BLaER1 treated with 17β-estradiol and CSF1 and Interleukin-3, amounts not matched to agents 10 nM and 100 nM (cell line): ENCODE measurements around the gene AFF3.
"Not testable (repeated sequence)": the region's sequence is repeated elsewhere in the genome, so short reads cannot be mapped to it uniquely, and the experiment has no call there.

Source experiments
- H3K27ac ChIP-seq, 11 experiments: shearing (Covaris generic); formaldehyde crosslinking; 2 replicates each; pipeline ENCODE4 v1.8.1; 2022
- H3K27me3 ChIP-seq, 11 experiments: shearing (Covaris generic); formaldehyde crosslinking; 2 replicates each; pipeline ENCODE4 v1.8.1; 2022
- H3K36me3 ChIP-seq, 11 experiments: shearing (Covaris generic); formaldehyde crosslinking; 2 replicates each; pipeline ENCODE4 v1.8.1; 2022
- H3K4me1 ChIP-seq, 10 experiments: shearing (Covaris generic); formaldehyde crosslinking; 2 replicates each; pipeline ENCODE4 v1.8.1; 2022
- H3K4me2 ChIP-seq, 11 experiments: shearing (Covaris generic); formaldehyde crosslinking; 2 replicates each; pipeline ENCODE4 v1.8.1; 2022
- H3K4me3 ChIP-seq, 10 experiments: shearing (Covaris generic); formaldehyde crosslinking; 2 replicates each; pipeline ENCODE4 v1.8.1; 2022
- H3K9ac ChIP-seq, 11 experiments: shearing (Covaris generic); formaldehyde crosslinking; 2 replicates each; pipeline ENCODE4 v1.8.1; 2022
- H3K9me3 ChIP-seq, 11 experiments: shearing (Covaris generic); formaldehyde crosslinking; replicated peaks in 1 of 11; 2 replicates each; pipeline ENCODE4 v1.8.1; 2022
- H4K20me1 ChIP-seq, 11 experiments: shearing (Covaris generic); formaldehyde crosslinking; 2 replicates each; pipeline ENCODE4 v1.8.1; 2022
- Cebpa-rat ChIP-seq, 11 experiments: shearing (Covaris generic); IDR thresholded peaks; 2 replicates each; pipeline ENCODE4 v1.8.1; 2022

The AFF3 gene

DNA sequence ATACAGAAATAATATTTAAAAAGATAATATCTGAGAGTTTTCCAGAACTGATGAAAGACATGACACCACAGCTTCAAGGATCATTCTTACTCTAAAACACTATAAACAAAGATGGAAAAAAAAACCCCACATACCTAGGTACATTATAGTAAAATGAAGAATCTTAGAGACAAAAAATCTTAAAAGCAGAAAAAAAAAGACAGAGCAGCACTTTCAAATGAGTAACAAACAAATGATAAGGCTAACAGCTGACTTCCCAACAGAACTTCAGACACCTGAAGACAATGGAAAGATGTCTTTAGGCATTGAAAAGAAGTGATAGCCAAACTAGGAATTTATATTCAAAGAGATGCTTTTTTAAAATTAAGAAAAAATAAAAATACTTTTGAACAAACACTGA, 21.2 kb upstream of the AFF3 start:
- Histone ChIP-seq H3K4me3 (no peak overlapping the region), H3K27ac (no peak overlapping the region), H3K9ac (no peak overlapping the region), H3K27me3 (no peaks in the 10 kb centered on the region), H3K4me2 (no peak overlapping the region), H3K36me3 (no peaks in the 10 kb centered on the region), H4K20me1 (no peaks in the 10 kb centered on the region), H3K9me3 (peaks cover 12 to 27% (median 19%) of the 10 kb centered on the region in 11 experiments; a peak in 19 of 22 replicates), H3K4me1 (peaks cover 0 to 5% (median 0%) of the 10 kb centered on the region in 10 experiments; a peak in 1 of 20 replicates)
- TF ChIP-seq Cebpa-rat (IDR thresholded peaks at IDR 0.05): no peak

- Histone ChIP-seq H3K4me2 (no peak overlapping the region), H3K4me1 (peaks cover 0 to 5% (median 0%) of the 10 kb centered on the region in 10 experiments; a peak in 1 of 20 replicates), H3K36me3 (no peaks in the 10 kb centered on the region), H3K9me3 (peaks cover 20 to 42% (median 27%) of the 10 kb centered on the region in 11 experiments), H3K4me3 (no peak overlapping the region), H3K27ac (no peak overlapping the region), H4K20me1 (no peaks in the 10 kb centered on the region), H3K27me3 (no peaks in the 10 kb centered on the region), H3K9ac (no peak overlapping the region)
- no peak for TF ChIP-seq Cebpa-rat (IDR thresholded peaks at IDR 0.05)
Measured at GRCh38 chr2:100161945-100162620, 19.7 kb upstream of the AFF3 start.

DNA sequence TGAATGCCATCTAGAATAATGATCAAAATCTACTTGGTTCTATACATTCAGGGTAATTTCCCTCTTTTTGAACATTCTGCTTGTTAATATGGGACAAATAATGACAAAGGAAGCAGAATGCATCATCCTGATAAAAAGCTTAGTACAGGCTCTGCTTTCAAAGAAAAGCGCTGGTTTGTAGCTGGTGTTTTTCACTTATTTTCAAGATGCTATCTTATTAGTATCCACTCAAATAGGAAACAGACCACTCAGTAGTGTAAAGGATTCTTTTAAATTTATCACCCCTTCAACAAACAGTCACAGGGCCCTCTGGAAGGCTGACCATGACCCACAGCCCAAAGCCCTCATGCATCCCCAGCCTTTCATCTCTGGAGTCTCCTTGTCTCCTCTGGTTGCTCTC, 18.0 kb upstream of the AFF3 start:
- TF ChIP-seq Cebpa-rat (IDR thresholded peaks at IDR 0.05): no peak
- Histone ChIP-seq H3K9me3 (peaks cover 24 to 46% (median 32%) of the 10 kb centered on the region in 11 experiments), H3K4me2 (no peak overlapping the region), H3K36me3 (no peaks in the 10 kb centered on the region), H3K9ac (no peak overlapping the region), H3K4me1 (no peaks in the 10 kb centered on the region), H3K4me3 (no peak overlapping the region), H3K27me3 (no peaks in the 10 kb centered on the region), H3K27ac (no peak overlapping the region), H4K20me1 (no peaks in the 10 kb centered on the region)

- not testable (repeated sequence) for H4K20me1 ChIP-seq, H3K4me2 ChIP-seq, H3K4me3 ChIP-seq, H3K36me3 ChIP-seq, H3K27me3 ChIP-seq, H3K9ac ChIP-seq, H3K27ac ChIP-seq
- peaks cover 0 to 19% (median 9%) of the 10 kb centered on the region in 10 experiments; a peak in 13 of 20 replicates for H3K4me1 ChIP-seq
- peaks cover 1 to 12% (median 7%) of the 10 kb centered on the region in 11 experiments; a peak in 21 of 22 replicates for H3K9me3 ChIP-seq
Measured at GRCh38 chr2:100151832-100152231, 9.4 kb upstream of the AFF3 start.

GRCh38 chr2:100151310-100151709, 8.9 kb upstream of the AFF3 start:
- H3K4me3 ChIP-seq: no peak overlapping the region
- H3K36me3 ChIP-seq: no peaks in the 10 kb centered on the region
- TF ChIP-seq Cebpa-rat (IDR thresholded peaks at IDR 0.05): no peak
- peaks cover 0 to 10% (median 5%) of the 10 kb centered on the region in 11 experiments; a peak in 11 of 22 replicates for H3K9me3 ChIP-seq
- peaks cover 0 to 20% (median 14%) of the 10 kb centered on the region in 10 experiments; a peak in 15 of 20 replicates for H3K4me1 ChIP-seq
- no peaks in the 10 kb centered on the region for H3K27me3 ChIP-seq
- no peaks in the 10 kb centered on the region for H4K20me1 ChIP-seq
- H3K9ac ChIP-seq: no peak overlapping the region
- H3K27ac ChIP-seq: no peak overlapping the region
- no peak overlapping the region for H3K4me2 ChIP-seq

DNA sequence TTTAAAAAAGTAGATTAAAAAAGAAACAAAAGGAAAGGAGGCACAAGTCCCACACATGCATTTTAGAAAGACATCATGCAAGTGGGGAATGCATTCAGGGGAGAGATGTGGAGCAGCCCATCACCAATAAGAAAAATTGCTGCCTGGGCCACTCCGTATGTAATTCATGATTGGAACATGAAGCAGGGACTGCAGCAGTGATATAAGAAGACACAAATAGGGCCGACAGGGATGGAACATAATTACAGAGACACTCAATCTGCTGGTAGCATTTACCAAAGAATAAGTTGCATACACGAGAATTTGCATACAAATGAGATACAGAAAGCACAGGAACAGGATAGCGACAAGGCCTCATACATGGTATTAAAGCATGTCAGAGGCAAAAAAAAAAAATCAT, 6.5 kb upstream of the AFF3 start:
- no peak overlapping the region for H3K9ac ChIP-seq
- no peak overlapping the region for H3K27ac ChIP-seq
- H3K4me1 ChIP-seq: peaks cover 16 to 41% (median 38%) of the 10 kb centered on the region in 10 experiments

DNA sequence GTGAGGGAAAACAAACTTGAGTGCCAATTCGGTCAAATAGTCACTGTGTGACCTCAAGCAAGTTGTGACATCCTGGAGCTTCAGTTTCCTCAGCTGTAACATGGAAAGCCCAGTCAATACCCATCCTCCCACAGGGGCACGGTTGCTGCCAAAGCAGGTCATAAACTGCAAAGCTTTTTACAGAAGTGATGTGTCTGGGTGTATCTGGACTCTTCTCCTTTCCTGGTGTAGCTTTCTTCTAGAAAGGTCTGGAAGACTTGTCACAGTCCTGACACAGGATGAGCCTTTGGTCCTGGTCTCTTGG, 4.2 kb upstream of the AFF3 start:
- Histone ChIP-seq H4K20me1 (no peaks in the 10 kb centered on the region), H3K27me3 (no peaks in the 10 kb centered on the region), H3K4me1 (peaks cover 39 to 61% (median 58%) of the 10 kb centered on the region in 10 experiments), H3K4me3 (no peak overlapping the region), H3K9ac (no peak overlapping the region), H3K27ac (no peak overlapping the region), H3K9me3 (peaks cover 0 to 19% (median 5%) of the 10 kb centered on the region in 11 experiments; a peak in 12 of 22 replicates), H3K36me3 (no peaks in the 10 kb centered on the region), H3K4me2 (peak overlapping the region in 8 of 11 experiments; percentile 2 to 89 (median 80); a peak in 9 of 22 replicates)
- TF ChIP-seq Cebpa-rat (IDR thresholded peaks at IDR 0.05): no peak

More for the DNA sequence above, 6.5 kb upstream of the AFF3 start:
- Histone ChIP-seq H3K27me3 (no peaks in the 10 kb centered on the region), H3K4me2 (no peak overlapping the region), H3K9me3 (peaks cover 0 to 10% (median 5%) of the 10 kb centered on the region in 11 experiments; a peak in 11 of 22 replicates), H3K36me3 (no peaks in the 10 kb centered on the region), H4K20me1 (no peaks in the 10 kb centered on the region), H3K4me3 (no peak overlapping the region)
- no peak for TF ChIP-seq Cebpa-rat (IDR thresholded peaks at IDR 0.05)

DNA sequence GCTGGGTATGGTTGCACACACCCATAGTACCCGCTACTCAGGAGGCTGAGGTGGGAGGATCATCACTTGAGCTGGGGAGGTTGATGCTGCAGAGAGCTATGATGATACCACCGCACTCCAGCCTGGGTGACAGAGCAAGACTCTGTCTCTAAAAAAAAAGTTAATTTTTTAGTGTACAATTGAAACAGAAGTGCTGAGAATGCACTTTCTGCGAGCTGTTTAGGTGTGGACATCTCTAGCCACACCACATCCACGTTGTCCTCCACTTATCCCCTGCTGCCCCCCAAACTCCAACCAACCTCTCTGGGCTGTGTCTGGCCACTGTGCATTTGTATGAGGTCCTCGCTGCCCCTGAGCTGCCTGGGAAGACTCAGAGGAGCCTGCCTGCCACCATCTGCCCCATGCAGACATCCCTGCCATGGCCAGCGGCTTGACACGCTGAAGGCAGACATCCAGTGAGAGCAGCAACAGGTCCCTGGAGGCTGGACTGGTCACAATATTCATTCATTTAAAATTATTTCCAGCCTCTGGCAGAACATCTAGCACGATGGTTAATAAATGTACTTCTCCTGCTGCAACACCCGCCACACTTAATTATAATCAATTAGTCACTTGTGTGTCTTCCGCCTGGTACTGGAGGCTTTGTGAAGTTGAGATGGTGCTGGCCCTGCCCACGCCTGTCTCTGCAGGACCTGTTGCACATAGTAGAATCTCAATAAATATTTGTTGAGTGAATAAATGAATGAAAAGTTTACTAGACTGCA, 3.7 kb upstream of the AFF3 start:
- Histone ChIP-seq H3K4me3 (no peak overlapping the region), H3K9ac (no peak overlapping the region), H3K9me3 (peaks cover 0 to 15% (median 4%) of the 10 kb centered on the region in 11 experiments; a peak in 8 of 22 replicates), H3K36me3 (no peaks in the 10 kb centered on the region), H4K20me1 (no peaks in the 10 kb centered on the region), H3K27me3 (no peaks in the 10 kb centered on the region), H3K27ac (no peak overlapping the region), H3K4me2 (peak overlapping the region in 6 of 11 experiments; percentile 20 to 89 (median 82); a peak in 11 of 22 replicates), H3K4me1 (peaks cover 43 to 67% (median 63%) of the 10 kb centered on the region in 10 experiments)
- no peak for TF ChIP-seq Cebpa-rat (IDR thresholded peaks at IDR 0.05)

DNA sequence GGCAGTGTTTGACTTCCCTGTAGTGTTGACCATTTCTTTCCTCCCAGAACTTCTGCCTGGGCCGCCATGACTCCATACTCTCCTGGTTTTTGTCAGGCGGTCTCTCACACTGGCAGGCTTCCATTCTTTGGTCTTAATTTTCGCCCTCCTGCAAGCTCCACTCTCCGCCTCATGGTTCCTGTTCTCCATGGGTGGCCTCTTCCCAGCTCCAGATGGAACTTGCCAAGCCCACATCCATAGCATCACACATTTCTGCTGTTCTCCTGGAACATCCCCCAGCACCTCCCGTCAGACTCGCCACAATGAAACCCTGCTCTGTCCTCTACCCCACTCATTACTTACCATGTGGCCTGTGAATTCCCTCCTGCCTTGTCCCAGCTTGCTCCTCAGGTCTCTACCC, 896 bp upstream of the AFF3 start:
- peak overlapping the region in 7 of 10 experiments; percentile 9 to 76 (median 69); a peak in 8 of 20 replicates for H3K4me3 ChIP-seq
- H3K36me3 ChIP-seq: no peaks in the 10 kb centered on the region
- H3K4me1 ChIP-seq: peaks cover 71 to 89% (median 84%) of the 10 kb centered on the region in 10 experiments
- no peaks in the 10 kb centered on the region for H3K27me3 ChIP-seq
- peak overlapping the region; percentile 69 to 93 (median 80) for H3K4me2 ChIP-seq
- H3K9me3 ChIP-seq: peaks cover 0 to 10% (median 0%) of the 10 kb centered on the region in 11 experiments; a peak in 3 of 22 replicates
- H3K9ac ChIP-seq: peak overlapping the region in 8 of 11 experiments; percentile 84 to 89 (median 88); a peak in 11 of 22 replicates
- no peak for TF ChIP-seq Cebpa-rat (IDR thresholded peaks at IDR 0.05)
- peaks cover 0 to 11% (median 0%) of the 10 kb centered on the region in 11 experiments; a peak in 4 of 22 replicates for H4K20me1 ChIP-seq
- H3K27ac ChIP-seq: peak overlapping the region in 10 of 11 experiments; percentile 66 to 95 (median 92); a peak in 20 of 22 replicates
